ENCODE results near the gene ANKRD1. TPM values are rescaled to one million over a fixed set of nuclear protein-coding genes. Genes with fewer than 3 reads are reported as not detected.

Gene ANKRD1
- total RNA-seq: not detected

GRCh38 chr10:90920986-90921666 lies at the start of gene ANKRD1:
Gene ANKRD1, minus strand, starts transcription at chr10:90921087. Its CDS starts 60 bp downstream, at chr10:90921027.
- no peak for ATAC-seq
- Mint-ChIP-seq H3K4me1 (ENCODE audit: low read depth) (no peaks in the 10 kb centered on the region), H3K27me3 (peaks cover 3% of the 10 kb centered on the region), H3K27ac (no peak within 1 kb of the TSS), H3K36me3 (ENCODE audit: low read depth) (no peaks in the 10 kb centered on the region), H3K4me3 (no peak within 1 kb of the TSS), H3K9me3 (no peaks in the 10 kb centered on the region)
- no peak for TF ChIP-seq CTCF (IDR thresholded peaks at IDR 0.05)
- CTCF ChIA-PET: interaction anchor here (0.7 to 1.5 kb wide), 2 partner anchors 24 to 156 kb away, joined by 3 read pairs; no protein-coding TSS in a partner anchor
- intact Hi-C loops (cut with micrococcal nuclease): no loop called here
- no peak for DNase-seq
- POLR2A ChIA-PET: no interaction called here

GRCh38 chr10:90969947-90970673 lies 49.2 kb upstream of the ANKRD1 start:
- Mint-ChIP-seq H3K9me3 (no peaks in the 10 kb centered on the region), H3K4me1 (ENCODE audit: low read depth) (no peaks in the 10 kb centered on the region), H3K4me3 (no peak overlapping the region), H3K36me3 (ENCODE audit: low read depth) (no peaks in the 10 kb centered on the region), H3K27me3 (peaks cover 7% of the 10 kb centered on the region), H3K27ac (no peak overlapping the region)
- ATAC-seq: no peak
- no peak for TF ChIP-seq CTCF (IDR thresholded peaks at IDR 0.05)
- intact Hi-C loops (cut with micrococcal nuclease): no loop called here
- POLR2A ChIA-PET: no interaction called here
- CTCF ChIA-PET: no interaction called here
- DNase-seq: no peak

GRCh38 chr10:90969121-90969534 lies 48.2 kb upstream of the ANKRD1 start:
- DNase-seq (no peak), ATAC-seq (no peak)
- POLR2A ChIA-PET: no interaction called here

GRCh38 chr10:90968328-90969081 lies 47.6 kb upstream of the ANKRD1 start:
- ATAC-seq: no peak
- peaks cover 7% of the 10 kb centered on the region for H3K27me3 Mint-ChIP-seq
- H3K27ac Mint-ChIP-seq: no peak overlapping the region
- intact Hi-C loops (cut with micrococcal nuclease): no loop called here
- H3K9me3 Mint-ChIP-seq: no peaks in the 10 kb centered on the region
- ChIA-PET POLR2A (no interaction called here), CTCF (interaction anchor here (1.5 kb wide), 1 partner anchor 13 kb away, joined by 3 read pairs; no protein-coding TSS in a partner anchor)
- H3K4me1 Mint-ChIP-seq (ENCODE audit: low read depth): no peaks in the 10 kb centered on the region
- H3K4me3 Mint-ChIP-seq: no peak overlapping the region
- no peak for DNase-seq
- TF ChIP-seq CTCF (IDR thresholded peaks at IDR 0.05): no peak
- no peaks in the 10 kb centered on the region for H3K36me3 Mint-ChIP-seq (ENCODE audit: low read depth)

More at GRCh38 chr10:90969121-90969534, 48.2 kb upstream of the ANKRD1 start:
- H3K36me3 Mint-ChIP-seq (ENCODE audit: low read depth): no peaks in the 10 kb centered on the region
- peaks cover 7% of the 10 kb centered on the region for H3K27me3 Mint-ChIP-seq
- intact Hi-C loops (cut with micrococcal nuclease): no loop called here
- no peak overlapping the region for H3K27ac Mint-ChIP-seq
- H3K4me1 Mint-ChIP-seq (ENCODE audit: low read depth): no peaks in the 10 kb centered on the region
- H3K4me3 Mint-ChIP-seq: no peak overlapping the region
- TF ChIP-seq CTCF (IDR thresholded peaks at IDR 0.05): no peak
- CTCF ChIA-PET: no interaction called here
- H3K9me3 Mint-ChIP-seq: no peaks in the 10 kb centered on the region
